Calu3 (cell line): Measurements from ENCODE around the gene IFI27L1. TPM values are rescaled to one million over a fixed set of nuclear protein-coding genes. Genes with fewer than 3 reads are reported as not detected.

Source experiments
- BruUV-seq: library from RNA; stranded (reverse); fragments of 400-500 nt; replicated peaks from 2 replicates; lab custom pipeline; 2021; lab: Mats Ljungman, UMichigan
- CTCF ChIA-PET: fragments of 300-600 bp; sonication (Branson Sonifier 250); formaldehyde crosslinking; loops from one replicate; lab custom pipeline; 2022; ENCODE audit warnings: antibody characterized with exemption; lab: Charles Lee
- DNase-seq: peaks from one replicate; pipeline ENCODE4 v3.0.0; 2022
- H3K27ac Mint-ChIP-seq: one replicate; pipeline ENCODE4 v1.8.0; 2022; ENCODE audit warnings: mixed read lengths; ENCODE audit not compliant: unreplicated experiment
- H3K27me3 Mint-ChIP-seq: one replicate; pipeline ENCODE4 v1.8.0; 2022; ENCODE audit warnings: mixed read lengths; ENCODE audit not compliant: unreplicated experiment
- H3K36me3 Mint-ChIP-seq: one replicate; pipeline ENCODE4 v1.8.0; 2022; ENCODE audit warnings: mild to moderate bottlenecking, moderate library complexity, mixed read lengths; ENCODE audit not compliant: insufficient read depth, unreplicated experiment
- H3K4me1 Mint-ChIP-seq: one replicate; pipeline ENCODE4 v1.8.0; 2022; ENCODE audit warnings: mild to moderate bottlenecking, low read depth, mixed read lengths; ENCODE audit not compliant: unreplicated experiment
- H3K4me3 Mint-ChIP-seq: one replicate; pipeline ENCODE4 v1.8.0; 2022; ENCODE audit warnings: mild to moderate bottlenecking, low read depth, moderate library complexity, mixed read lengths; ENCODE audit not compliant: unreplicated experiment
- H3K9me3 Mint-ChIP-seq: one replicate; pipeline ENCODE4 v1.8.0; 2022; ENCODE audit warnings: low read depth, mixed read lengths; ENCODE audit not compliant: unreplicated experiment
- CTCF ChIP-seq: fragments of 200-600 bp; IDR thresholded peaks from one replicate; pipeline ENCODE4 v1.8.0; 2022; ENCODE audit warnings: antibody characterized with exemption; ENCODE audit not compliant: unreplicated experiment
- intact Hi-C: fragments of 100-400 bp; cut with micrococcal nuclease; formaldehyde crosslinking; loops from one replicate; pipeline ENCODE4 v1.10.0; 2022; ENCODE audit not compliant: unreplicated experiment
- total RNA-seq: library from RNA; stranded (reverse); gene quantifications from 2 replicates; pipeline ENCODE4 v1.2.3, GENCODE V29; 2022

The IFI27L1 gene
- total RNA-seq, 1 experiment from 2014 or later: 17.7 TPM

GRCh38 chr14:94136575-94137331 is 55.6 kb downstream of the IFI27L1 start:
- DNase-seq: peak; percentile 86
- CTCF ChIA-PET: interaction anchor here (0.7 to 2.3 kb wide), 14 partner anchors 37 to 482 kb away, joined by 3 to 18 read pairs (median 4); partner anchors contain the start of genes DDX24, IFI27L1 and PPP4R4
- H3K4me3 Mint-ChIP-seq: no peak overlapping the region
- no peaks in the 10 kb centered on the region for H3K36me3 Mint-ChIP-seq
- no peaks in the 10 kb centered on the region for H3K4me1 Mint-ChIP-seq
- intact Hi-C loops: loop anchor here (1.0 to 5.0 kb wide), 3 partner anchors 44 to 199 kb away; no protein-coding TSS in a partner anchor
- peak; percentile 85 for TF ChIP-seq CTCF
- no peak overlapping the region for H3K27ac Mint-ChIP-seq
- H3K9me3 Mint-ChIP-seq: no peaks in the 10 kb centered on the region
- H3K27me3 Mint-ChIP-seq: peaks cover 14% of the 10 kb centered on the region
- no TSS peak for BruUV-seq

DNA sequence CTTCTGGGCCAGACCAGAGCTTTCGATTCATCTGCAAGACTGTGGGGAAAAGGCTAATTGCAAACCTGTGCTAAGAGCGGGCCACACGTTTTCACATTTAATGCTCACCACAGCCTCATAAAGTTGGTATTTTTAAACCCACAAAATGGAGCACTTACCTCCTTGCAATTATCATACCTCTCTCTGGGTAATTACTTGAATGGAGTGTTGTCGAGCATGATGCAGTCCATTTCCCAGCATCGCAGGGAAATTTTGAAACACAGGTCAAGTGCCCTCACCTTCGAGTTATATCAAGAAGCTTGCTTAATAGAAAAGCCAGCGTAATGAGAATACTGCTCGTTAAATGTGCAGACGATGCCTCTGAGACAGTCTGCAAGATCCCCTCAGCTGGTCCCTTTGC is 57.1 kb downstream of the IFI27L1 start:
- H3K9me3 Mint-ChIP-seq: no peaks in the 10 kb centered on the region
- DNase-seq: no peak
- H3K36me3 Mint-ChIP-seq: no peaks in the 10 kb centered on the region
- intact Hi-C loops: loop anchor here (5.0 kb wide), 1 partner anchor 201 kb away; no protein-coding TSS in a partner anchor
- TF ChIP-seq CTCF: no peak
- H3K4me3 Mint-ChIP-seq: no peak overlapping the region
- H3K27me3 Mint-ChIP-seq: peaks cover 14% of the 10 kb centered on the region
- CTCF ChIA-PET: interaction anchor here (2.3 kb wide), 1 partner anchor 87 kb away, joined by 16 read pairs; no protein-coding TSS in a partner anchor
- no peak overlapping the region for H3K27ac Mint-ChIP-seq
- no peaks in the 10 kb centered on the region for H3K4me1 Mint-ChIP-seq
- BruUV-seq: no TSS peak

DNA sequence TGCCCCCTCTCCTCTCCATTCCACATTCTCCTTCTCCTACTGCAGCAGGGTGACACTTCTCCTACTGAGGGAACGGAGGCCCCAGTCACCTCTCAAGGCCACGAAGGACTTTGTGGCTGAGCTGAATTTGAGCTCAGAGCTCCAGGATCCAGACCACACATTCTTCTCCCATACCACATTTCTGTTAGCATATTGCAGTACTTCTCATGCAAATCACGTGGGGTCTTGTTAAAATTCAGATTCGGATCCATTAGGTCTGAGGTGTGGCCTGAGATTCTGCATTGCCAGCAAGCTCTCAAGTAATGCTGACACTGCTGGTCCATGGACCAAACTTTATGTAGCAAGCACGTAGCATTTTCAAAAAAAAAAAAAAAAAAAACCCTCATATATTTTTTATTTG is 57.9 kb downstream of the IFI27L1 start:
- DNase-seq: no peak
- no peaks in the 10 kb centered on the region for H3K36me3 Mint-ChIP-seq
- no peaks in the 10 kb centered on the region for H3K4me1 Mint-ChIP-seq
- CTCF ChIA-PET: no interaction called here
- intact Hi-C loops: loop anchor here (5.0 kb wide), 1 partner anchor 202 kb away; no protein-coding TSS in a partner anchor
- BruUV-seq: no TSS peak
- H3K27ac Mint-ChIP-seq: no peak overlapping the region
- no peak for TF ChIP-seq CTCF
- H3K27me3 Mint-ChIP-seq: peaks cover 14% of the 10 kb centered on the region
- no peaks in the 10 kb centered on the region for H3K9me3 Mint-ChIP-seq
- H3K4me3 Mint-ChIP-seq: no peak overlapping the region

DNA sequence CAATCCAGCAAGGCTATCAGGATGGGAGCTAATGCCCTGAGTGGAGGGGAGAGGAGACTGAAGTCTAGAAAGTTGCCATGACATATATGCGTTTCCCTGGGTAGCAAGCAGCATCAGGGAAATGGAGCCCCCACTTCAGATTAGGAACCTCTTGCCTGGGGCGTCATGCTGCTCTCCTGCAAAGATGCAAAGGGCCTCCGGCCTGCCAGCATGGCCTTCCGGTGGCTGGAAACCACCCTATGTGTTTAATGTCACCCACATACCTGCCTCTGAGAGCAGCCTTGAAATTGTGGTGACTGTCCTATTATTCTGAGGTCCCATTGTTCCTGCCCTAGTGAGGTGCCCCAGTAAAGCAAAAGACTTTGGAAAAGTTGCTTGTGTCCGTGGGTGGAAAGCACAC is 58.3 kb downstream of the IFI27L1 start:
- no peak for DNase-seq
- no TSS peak for BruUV-seq
- CTCF ChIA-PET: no interaction called here
- no peak overlapping the region for H3K27ac Mint-ChIP-seq
- TF ChIP-seq CTCF: no peak
- H3K36me3 Mint-ChIP-seq: no peaks in the 10 kb centered on the region
- peaks cover 14% of the 10 kb centered on the region for H3K27me3 Mint-ChIP-seq
- intact Hi-C loops: loop anchor here (5.0 kb wide), 1 partner anchor 202 kb away; no protein-coding TSS in a partner anchor
- H3K4me3 Mint-ChIP-seq: no peak overlapping the region
- H3K9me3 Mint-ChIP-seq: no peaks in the 10 kb centered on the region
- peaks cover 3% of the 10 kb centered on the region for H3K4me1 Mint-ChIP-seq
